Activated naive CD8-positive, alpha-beta T cell treated with anti-CD3 and anti-CD28 coated beads, Interleukin-2, amount 50 U/mL, for 24 hours (primary cell): ENCODE data around the gene TCF4.

Source experiments
- ATAC-seq: fragments of 150-1000 bp; cut with Tn5 transposase; one replicate; pipeline ENCODE4 v1.10.0; 2021
- DNase-seq: peaks from one replicate; pipeline ENCODE4 v3.0.0; 2021
- H3K27ac Mint-ChIP-seq: one replicate; pipeline ENCODE4 v1.8.0; 2021; ENCODE audit warnings: mild to moderate bottlenecking, mixed read lengths
- H3K27me3 Mint-ChIP-seq: one replicate; pipeline ENCODE4 v1.8.0; 2021; ENCODE audit warnings: mixed read lengths
- H3K36me3 Mint-ChIP-seq: one replicate; pipeline ENCODE4 v1.8.0; 2021; ENCODE audit warnings: low read depth, mixed read lengths
- H3K4me1 Mint-ChIP-seq: one replicate; pipeline ENCODE4 v1.8.0; 2021; ENCODE audit warnings: mixed read lengths
- H3K4me3 Mint-ChIP-seq: one replicate; pipeline ENCODE4 v1.8.0; 2021; ENCODE audit warnings: mild to moderate bottlenecking, moderate library complexity, mixed read lengths
- H3K9me3 Mint-ChIP-seq: one replicate; pipeline ENCODE4 v1.8.0; 2021; ENCODE audit warnings: mixed read lengths

Gene TCF4

DNA sequence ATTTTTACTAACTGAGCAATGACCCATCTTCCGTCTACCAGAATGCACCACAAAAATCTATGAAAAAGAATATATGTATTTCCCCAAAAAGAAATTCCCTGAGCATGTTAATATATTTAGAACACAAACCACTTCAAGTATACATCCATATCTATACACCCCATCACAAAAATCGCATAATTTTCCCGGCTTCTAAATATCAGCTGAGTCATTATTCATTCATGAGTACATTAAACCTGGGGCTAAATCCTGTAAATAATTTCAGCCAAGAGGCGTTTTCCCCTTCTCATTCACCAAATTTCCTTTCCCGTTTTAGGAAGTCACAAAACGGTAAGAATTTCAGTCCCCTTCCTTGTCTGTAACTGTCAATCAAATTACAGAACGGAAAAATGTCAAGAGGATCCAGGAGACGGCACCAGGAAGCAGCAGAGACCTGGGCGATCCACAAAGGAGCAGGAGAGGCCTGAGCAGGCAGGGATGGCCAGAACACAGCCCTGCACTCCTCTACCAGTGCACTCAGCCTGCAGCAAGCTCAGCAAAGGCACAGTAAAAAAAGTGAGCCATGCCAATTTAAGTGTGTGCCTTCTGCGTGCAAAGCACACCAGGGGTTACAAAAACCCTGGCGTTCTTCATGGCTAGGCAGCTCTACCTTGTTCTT lies 300.7 kb downstream of the TCF4 start:
- no peaks in the 10 kb centered on the region for H3K27me3 Mint-ChIP-seq
- H3K4me1 Mint-ChIP-seq = peaks cover 2% of the 10 kb centered on the region
- H3K27ac Mint-ChIP-seq = no peak overlapping the region
- DNase-seq (no peak), ATAC-seq (no peak)
- H3K9me3 Mint-ChIP-seq = no peaks in the 10 kb centered on the region
- H3K36me3 Mint-ChIP-seq = no peaks in the 10 kb centered on the region
- no peak overlapping the region for H3K4me3 Mint-ChIP-seq

DNA sequence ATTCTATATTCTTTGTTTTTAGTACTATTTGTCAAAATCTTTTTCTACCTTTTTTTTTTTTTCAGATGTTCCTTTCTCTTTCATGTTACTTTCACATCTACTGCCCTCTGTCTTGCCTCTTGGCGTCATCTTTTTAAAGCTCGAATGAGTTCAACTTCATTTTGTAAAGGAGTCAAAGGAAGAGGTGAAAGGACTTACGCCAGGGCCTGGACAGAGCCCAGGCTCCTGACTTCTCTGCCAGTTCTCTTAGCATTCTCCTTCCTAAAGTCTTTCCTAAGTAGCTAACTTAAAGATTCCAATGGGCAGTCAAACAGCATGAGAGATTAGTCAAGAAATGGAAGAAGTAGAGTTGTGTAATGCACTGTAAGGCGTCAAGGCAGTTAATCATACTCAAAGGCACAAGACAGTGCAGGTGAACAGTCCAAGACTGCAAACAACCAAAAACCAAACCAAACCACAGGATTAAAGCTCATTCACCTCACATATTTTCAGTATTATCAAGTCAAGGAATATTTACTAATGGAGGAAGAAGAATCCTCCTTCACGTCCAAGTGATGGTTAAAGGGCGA lies 301.7 kb downstream of the TCF4 start:
- Mint-ChIP-seq H3K27ac (no peak overlapping the region), H3K9me3 (no peaks in the 10 kb centered on the region), H3K27me3 (no peaks in the 10 kb centered on the region), H3K36me3 (no peaks in the 10 kb centered on the region), H3K4me3 (no peak overlapping the region), H3K4me1 (peaks cover 1% of the 10 kb centered on the region)
- DNase-seq = no peak
- no peak for ATAC-seq

DNA sequence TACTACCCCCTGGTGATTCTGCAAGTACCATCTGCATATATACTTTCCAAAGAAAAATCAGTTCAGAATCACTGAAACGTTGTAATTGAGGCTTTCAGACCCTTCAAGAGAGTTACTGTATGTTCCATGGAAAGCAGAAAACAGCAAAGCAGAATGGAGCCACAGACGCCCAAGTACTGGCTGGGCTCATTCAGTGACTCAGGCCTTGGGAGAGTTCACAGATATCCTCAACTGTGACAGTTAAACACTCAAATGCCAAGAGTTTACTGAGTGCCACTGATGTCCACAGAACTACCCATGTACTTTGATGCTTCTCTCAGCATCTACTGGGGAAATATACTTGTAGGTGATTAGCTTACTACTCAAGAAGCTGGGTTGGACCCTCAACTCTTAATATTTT lies 303.4 kb downstream of the TCF4 start:
- DNase-seq (no peak), ATAC-seq (no peak)
- H3K4me1 Mint-ChIP-seq = no peaks in the 10 kb centered on the region
- no peaks in the 10 kb centered on the region for H3K27me3 Mint-ChIP-seq
- H3K9me3 Mint-ChIP-seq = no peaks in the 10 kb centered on the region
- no peaks in the 10 kb centered on the region for H3K36me3 Mint-ChIP-seq
- no peak overlapping the region for H3K4me3 Mint-ChIP-seq
- H3K27ac Mint-ChIP-seq = no peak overlapping the region

DNA sequence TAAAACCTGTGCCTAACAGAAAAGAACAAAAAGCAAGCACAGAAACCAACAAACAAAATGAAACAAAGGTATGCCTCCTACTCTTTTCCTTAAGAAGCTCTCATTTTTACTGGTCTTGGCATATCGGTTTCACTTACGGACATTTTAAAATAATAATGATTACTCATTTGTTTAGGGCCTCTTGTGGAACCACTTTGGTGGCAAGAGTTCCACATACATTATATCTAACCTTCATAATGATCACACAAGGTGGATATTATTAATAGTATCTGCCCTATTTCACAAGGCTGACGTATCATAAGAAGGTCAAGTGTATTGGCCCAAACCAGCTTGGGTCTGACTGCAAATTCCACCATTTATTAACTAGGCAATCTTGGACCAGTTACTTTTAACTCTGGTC lies 304.7 kb downstream of the TCF4 start:
- Mint-ChIP-seq H3K4me3 (no peak overlapping the region), H3K27me3 (no peaks in the 10 kb centered on the region), H3K4me1 (no peaks in the 10 kb centered on the region), H3K9me3 (no peaks in the 10 kb centered on the region), H3K36me3 (no peaks in the 10 kb centered on the region), H3K27ac (no peak overlapping the region)
- no peak for ATAC-seq
- no peak for DNase-seq

DNA sequence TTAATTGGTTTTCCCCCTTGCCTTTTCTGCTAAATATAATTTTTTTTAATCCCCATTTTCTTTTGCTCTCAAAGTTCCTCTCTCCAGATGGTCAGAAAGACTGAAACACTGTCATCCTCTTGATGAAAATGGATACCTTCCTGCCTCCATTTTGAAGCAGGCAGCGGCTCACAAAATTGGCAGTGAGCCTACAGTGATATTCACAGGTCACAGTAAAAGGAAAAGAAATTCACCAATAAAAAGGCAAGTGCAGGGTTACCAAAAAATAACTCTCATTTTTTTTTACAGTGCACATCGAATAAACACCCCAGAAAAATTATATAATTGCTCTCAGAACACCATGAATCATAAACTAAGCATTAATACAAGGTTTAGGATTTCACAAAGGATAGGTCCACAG lies 307.5 kb downstream of the TCF4 start:
- H3K36me3 Mint-ChIP-seq = no peaks in the 10 kb centered on the region
- H3K4me3 Mint-ChIP-seq = no peak overlapping the region
- no peak overlapping the region for H3K27ac Mint-ChIP-seq
- no peaks in the 10 kb centered on the region for H3K9me3 Mint-ChIP-seq
- no peaks in the 10 kb centered on the region for H3K4me1 Mint-ChIP-seq
- DNase-seq (no peak), ATAC-seq (no peak)
- H3K27me3 Mint-ChIP-seq = no peaks in the 10 kb centered on the region

DNA sequence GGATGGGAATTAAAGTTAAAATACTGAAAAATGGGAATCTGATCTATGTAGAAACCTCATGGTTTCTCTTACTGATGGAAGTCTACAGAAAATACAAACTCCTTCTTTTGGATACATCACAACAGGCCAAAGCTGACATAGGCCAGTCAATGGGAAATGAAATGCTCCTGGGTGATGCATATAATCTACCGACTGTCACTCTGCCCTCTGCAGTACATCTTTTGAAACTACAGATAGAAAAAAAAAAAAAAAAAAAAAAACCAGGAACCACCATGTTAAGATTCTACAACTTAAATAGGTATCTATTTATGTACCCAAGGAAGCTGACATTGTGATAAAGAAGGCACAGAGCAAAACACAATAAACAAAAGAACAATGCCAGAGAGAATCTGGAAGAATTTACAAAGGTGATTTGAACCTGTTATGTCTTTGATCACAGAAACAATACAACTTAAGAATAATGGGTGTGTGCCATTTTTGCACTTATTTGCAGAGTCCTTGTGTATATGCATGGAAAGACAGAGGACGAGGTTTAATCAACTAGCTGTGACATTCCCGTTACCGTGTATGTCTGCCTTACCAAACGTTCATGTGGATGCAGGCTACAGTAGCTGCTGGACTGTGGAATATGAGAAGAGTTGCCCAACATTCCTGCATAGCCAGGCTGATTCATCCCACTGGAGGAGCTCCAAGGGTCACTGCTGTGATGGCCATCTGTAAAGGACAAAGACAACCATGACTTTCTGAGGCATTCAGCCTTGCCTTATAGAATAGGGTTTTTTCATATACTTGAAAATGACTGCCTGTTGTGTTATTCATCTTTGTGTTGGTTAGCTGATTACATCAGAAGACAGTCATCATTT lies 312.7 kb downstream of the TCF4 start:
- ATAC-seq (no peak), DNase-seq (no peak)
- no peaks in the 10 kb centered on the region for H3K4me1 Mint-ChIP-seq
- H3K27me3 Mint-ChIP-seq = no peaks in the 10 kb centered on the region
- H3K9me3 Mint-ChIP-seq = peaks cover 3% of the 10 kb centered on the region
- H3K27ac Mint-ChIP-seq = no peak overlapping the region
- H3K4me3 Mint-ChIP-seq = no peak overlapping the region
- H3K36me3 Mint-ChIP-seq = peaks cover 1% of the 10 kb centered on the region

DNA sequence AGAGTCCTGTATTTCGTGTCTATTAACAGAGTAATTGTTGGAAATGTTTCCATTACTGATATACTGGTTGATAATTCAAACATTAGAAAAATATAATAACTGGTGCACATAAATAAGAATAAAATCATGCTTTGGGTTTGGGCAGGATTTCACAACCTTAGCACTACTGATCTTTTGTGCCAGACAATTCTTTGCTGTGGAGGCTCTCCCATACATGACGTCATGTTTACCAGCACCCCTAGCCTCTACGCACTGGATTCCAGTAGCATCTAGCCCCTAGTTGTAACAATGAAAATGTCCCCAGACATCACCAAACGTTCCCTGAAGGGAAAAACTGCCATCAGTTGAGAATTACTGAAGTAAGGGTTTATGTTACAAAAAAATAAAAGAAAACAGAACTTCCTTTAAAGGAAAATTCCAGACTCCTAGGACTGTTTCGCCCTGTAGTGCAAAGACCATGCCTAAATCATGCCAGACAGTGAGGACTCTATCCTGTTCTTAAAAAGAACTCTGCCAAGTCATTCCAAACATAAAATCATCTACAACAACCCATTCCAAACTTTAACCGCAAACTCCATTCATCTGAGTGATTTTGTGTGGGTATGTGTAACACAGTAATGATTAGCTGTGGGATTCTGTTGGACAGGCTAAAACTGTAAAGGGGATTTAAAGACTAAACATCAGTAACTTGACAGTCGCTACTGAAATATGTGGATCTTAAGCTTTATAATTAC lies 315.3 kb downstream of the TCF4 start:
- no peak for ATAC-seq
- H3K9me3 Mint-ChIP-seq = peaks cover 3% of the 10 kb centered on the region
- no peak for DNase-seq

DNA sequence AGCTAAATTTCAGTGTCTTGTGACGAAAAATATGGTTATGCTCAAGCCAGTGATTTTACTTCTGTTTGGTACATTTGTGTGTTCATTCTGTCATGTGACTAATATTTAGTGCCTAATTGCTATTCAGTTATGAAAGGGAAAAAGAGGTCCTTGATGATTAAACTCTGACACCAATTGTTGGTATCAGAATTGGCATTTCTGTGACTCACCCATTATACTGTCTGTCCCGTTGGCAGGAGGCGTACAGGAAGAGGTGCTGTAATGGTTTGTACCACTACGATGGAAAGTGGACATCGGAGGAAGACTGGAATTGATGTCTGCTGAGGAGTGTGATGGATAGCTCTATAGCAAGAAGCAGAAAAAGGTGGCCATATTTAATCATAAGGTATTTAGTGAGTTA lies 318.4 kb downstream of the TCF4 start:
- DNase-seq (no peak), ATAC-seq (no peak)
- no peaks in the 10 kb centered on the region for H3K27me3 Mint-ChIP-seq
- peaks cover 1% of the 10 kb centered on the region for H3K36me3 Mint-ChIP-seq
- peaks cover 17% of the 10 kb centered on the region for H3K4me1 Mint-ChIP-seq
- H3K27ac Mint-ChIP-seq = peak overlapping the region; percentile 4
- H3K9me3 Mint-ChIP-seq = peaks cover 3% of the 10 kb centered on the region
- no peak overlapping the region for H3K4me3 Mint-ChIP-seq

More for the DNA sequence above, 315.3 kb downstream of the TCF4 start:
- Mint-ChIP-seq H3K4me3 (no peak overlapping the region), H3K27me3 (no peaks in the 10 kb centered on the region), H3K4me1 (peaks cover 12% of the 10 kb centered on the region), H3K36me3 (peaks cover 1% of the 10 kb centered on the region), H3K27ac (no peak overlapping the region)

DNA sequence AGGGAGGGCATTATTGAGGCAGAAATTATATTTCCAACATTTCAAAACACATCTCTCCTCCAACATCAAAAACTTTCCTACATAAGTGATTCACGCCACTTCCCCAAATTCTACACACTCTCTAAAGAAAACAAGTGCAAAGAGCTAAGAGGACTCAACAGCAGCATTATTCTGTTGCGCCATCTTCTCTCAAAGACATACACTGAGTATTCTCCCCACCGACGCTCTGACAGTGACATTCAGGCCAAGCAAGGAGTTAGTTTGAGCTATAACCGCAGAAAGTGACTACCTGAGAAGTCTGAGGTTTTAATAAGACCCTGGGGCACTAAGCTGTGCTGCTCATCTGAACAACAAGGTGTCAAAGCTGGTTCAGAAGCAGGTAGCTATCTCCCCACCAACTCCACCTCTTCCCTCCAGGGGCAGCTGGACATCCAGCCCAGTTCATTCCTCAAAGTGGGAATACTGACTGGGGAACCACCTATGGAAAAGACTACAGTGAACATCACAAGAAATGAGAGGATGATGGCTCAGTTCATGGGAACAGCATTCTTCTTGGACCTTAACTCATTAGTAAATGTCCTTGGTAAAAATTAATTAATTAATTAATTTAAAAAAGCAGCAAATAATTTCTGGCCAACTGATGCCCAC lies 319.2 kb downstream of the TCF4 start:
- H3K9me3 Mint-ChIP-seq = peaks cover 3% of the 10 kb centered on the region
- no peak for ATAC-seq
- peaks cover 17% of the 10 kb centered on the region for H3K4me1 Mint-ChIP-seq
- DNase-seq = no peak
- H3K36me3 Mint-ChIP-seq = no peaks in the 10 kb centered on the region
- H3K27ac Mint-ChIP-seq = peak overlapping the region; percentile 45
- H3K4me3 Mint-ChIP-seq = no peak overlapping the region
- no peaks in the 10 kb centered on the region for H3K27me3 Mint-ChIP-seq

DNA sequence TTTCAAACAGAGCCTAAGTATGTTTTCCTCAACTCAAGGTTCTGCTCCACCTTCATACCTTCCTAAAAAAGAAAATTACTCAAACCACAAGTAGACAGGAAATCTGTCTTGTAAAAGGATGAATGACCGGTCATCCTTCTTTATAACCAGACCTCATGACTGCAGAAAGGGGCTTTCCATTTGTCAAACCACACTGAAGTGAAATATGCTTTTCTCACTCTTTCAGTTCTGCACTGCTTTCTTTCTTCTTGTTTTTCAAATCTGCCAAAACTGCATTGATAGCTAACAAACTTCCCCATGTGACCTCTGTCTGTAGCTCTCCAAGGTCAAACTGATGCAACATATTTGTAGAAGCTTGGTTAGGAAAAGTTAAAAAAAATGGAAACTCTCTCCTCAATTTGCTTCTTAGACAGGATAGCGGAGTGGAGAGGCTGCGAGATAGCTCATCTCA lies 319.8 kb downstream of the TCF4 start:
- Mint-ChIP-seq H3K27me3 (no peaks in the 10 kb centered on the region), H3K4me3 (no peak overlapping the region), H3K27ac (peak overlapping the region; percentile 45), H3K9me3 (peaks cover 3% of the 10 kb centered on the region), H3K36me3 (no peaks in the 10 kb centered on the region), H3K4me1 (peaks cover 17% of the 10 kb centered on the region)
- peak; percentile 10 for ATAC-seq
- no peak for DNase-seq

DNA sequence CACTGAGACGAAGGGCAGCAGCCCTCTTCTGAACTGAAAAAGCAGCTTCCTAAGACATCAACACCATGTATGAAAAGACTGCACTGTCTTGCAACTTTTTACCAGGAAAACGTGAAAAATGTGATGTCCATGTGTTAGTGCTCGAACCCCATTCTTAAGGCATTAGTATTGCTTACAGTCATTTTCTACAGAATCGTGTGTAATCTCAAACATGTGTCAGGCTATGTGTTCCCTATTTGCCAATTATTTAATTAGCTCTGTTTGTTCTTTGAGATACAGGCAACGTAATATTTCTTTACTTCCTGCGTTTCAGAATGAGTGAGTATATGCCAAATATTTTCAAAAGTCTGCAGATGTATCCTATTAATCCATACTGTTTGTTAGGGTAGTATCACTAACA lies 321.0 kb downstream of the TCF4 start:
- Mint-ChIP-seq H3K27me3 (no peaks in the 10 kb centered on the region), H3K4me1 (peaks cover 17% of the 10 kb centered on the region), H3K36me3 (no peaks in the 10 kb centered on the region), H3K9me3 (peaks cover 3% of the 10 kb centered on the region), H3K4me3 (no peak overlapping the region), H3K27ac (no peak overlapping the region)
- no peak for DNase-seq
- ATAC-seq = no peak

DNA sequence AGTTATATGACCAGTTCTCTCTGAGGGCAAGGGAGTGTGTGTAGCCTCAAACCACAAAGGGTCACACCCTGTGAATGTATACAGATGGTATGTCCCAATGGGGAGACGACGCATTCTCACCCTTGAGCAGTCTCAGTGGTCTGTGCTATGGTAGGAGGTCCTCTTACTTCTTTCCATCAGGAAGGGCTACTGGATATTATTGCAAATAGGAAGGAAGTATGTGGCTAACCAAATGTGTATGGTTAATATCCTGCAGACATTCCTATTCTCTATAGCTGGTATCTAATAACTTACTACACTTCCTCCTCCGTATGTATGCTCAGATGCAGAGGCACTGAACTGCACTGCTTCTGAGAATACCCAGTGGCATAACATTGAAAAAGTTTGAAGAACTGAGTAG lies 322.0 kb downstream of the TCF4 start:
- Mint-ChIP-seq H3K4me3 (no peak overlapping the region), H3K9me3 (no peaks in the 10 kb centered on the region), H3K36me3 (no peaks in the 10 kb centered on the region), H3K27ac (no peak overlapping the region), H3K4me1 (peaks cover 17% of the 10 kb centered on the region), H3K27me3 (no peaks in the 10 kb centered on the region)
- ATAC-seq (no peak), DNase-seq (no peak)

DNA sequence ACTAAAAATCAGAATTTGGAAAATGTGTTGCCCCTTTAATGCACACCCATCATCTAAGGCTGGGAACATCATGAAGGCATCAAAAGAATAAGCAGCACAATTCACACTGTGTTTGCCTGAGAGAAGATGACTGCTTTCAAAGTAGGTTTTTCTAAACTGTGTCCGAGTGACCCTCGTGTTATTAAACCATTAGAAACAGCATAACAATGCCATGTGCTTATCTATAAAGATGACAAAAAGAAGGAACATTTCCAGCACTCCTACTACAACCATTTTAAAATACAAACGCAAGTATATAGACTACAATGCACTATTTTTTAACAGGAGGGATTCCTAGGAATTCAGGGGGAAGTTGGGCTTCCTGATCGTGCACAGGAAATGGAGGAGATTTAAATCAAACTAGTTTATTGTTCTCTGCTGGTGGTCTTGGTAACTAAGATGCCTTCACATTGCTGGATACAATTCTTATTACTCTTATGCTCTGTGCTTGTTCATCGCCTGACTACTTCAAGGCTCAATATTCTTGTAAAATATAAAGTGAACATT lies 322.8 kb downstream of the TCF4 start:
- Mint-ChIP-seq H3K36me3 (no peaks in the 10 kb centered on the region), H3K27me3 (no peaks in the 10 kb centered on the region), H3K4me1 (peaks cover 17% of the 10 kb centered on the region), H3K27ac (no peak overlapping the region), H3K4me3 (no peak overlapping the region), H3K9me3 (no peaks in the 10 kb centered on the region)
- ATAC-seq = no peak
- DNase-seq = no peak

DNA sequence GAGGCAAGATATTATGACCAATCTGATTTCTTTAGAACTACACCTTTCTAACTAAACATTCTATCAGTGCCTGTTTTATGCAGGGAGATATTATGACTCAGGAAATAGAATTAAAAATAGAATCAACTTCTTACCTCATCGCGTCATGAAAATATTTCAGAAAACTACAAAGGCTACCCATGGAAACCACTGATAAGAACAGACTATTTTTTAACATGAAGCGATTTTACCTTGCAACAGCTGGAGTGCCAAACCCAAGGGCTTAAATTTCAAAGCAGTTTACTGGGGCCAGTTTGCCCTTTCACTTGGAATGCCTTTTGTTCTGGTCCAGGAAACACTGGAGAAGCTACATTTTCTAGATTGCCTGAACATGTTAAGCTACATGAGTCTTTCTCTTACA lies 323.9 kb downstream of the TCF4 start:
- no peak for DNase-seq
- no peaks in the 10 kb centered on the region for H3K9me3 Mint-ChIP-seq
- H3K4me1 Mint-ChIP-seq = peaks cover 15% of the 10 kb centered on the region
- no peak for ATAC-seq
- no peaks in the 10 kb centered on the region for H3K36me3 Mint-ChIP-seq
- no peaks in the 10 kb centered on the region for H3K27me3 Mint-ChIP-seq
- no peak overlapping the region for H3K4me3 Mint-ChIP-seq
- no peak overlapping the region for H3K27ac Mint-ChIP-seq
